Right ventricle myocardium superior (tissue), 1 donor: ENCODE measurements around the gene MBOAT1. TPM values are rescaled to one million over a fixed set of nuclear protein-coding genes. Genes with fewer than 3 reads are reported as not detected.

Source experiments
- ATAC-seq: fragments of 200-7000 bp; cut with Tn5 transposase; one replicate; pipeline ENCODE4 v1.9.1; 2020; ENCODE audit warnings: mild to moderate bottlenecking; ENCODE audit not compliant: poor library complexity
- DNase-seq: peaks from one replicate; pipeline ENCODE4 v3.0.0-alpha.2; 2020
- intact Hi-C: fragments of 100-400 bp; cut with DNase I; formaldehyde crosslinking; loops from one replicate; pipeline ENCODE4 v1.11.2; 2022
- total RNA-seq: library from RNA; stranded (reverse); fragmentation: NEBNext Ultra II Directional; extraction: Animal tissue kit (Norgen Biotek cat#: 25700); gene quantifications from one replicate; pipeline ENCODE4 v1.2.1, GENCODE V29; 2021
- donor health status: DM: no; HTN: yes; CAD: no; lungs with severe emphysema.

The MBOAT1 gene
- total RNA-seq, 1 donor from 2014 or later, result 5.2 TPM

- ATAC-seq (no peak), DNase-seq (no peak)
- intact Hi-C loops, result no loop called here
Observed at GRCh38 chr6:20208687-20209378, 3.4 kb downstream of the MBOAT1 start.

GRCh38 chr6:20207088-20207418 lies 5.2 kb downstream of the MBOAT1 start:
- intact Hi-C loops, result no loop called here
- no peak for DNase-seq
- no peak for ATAC-seq

- no peak for DNase-seq
- no peak for ATAC-seq
- intact Hi-C loops, result no loop called here
Observed at GRCh38 chr6:20205722-20206161, 6.5 kb downstream of the MBOAT1 start.

GRCh38 chr6:20204512-20204894 lies 7.8 kb downstream of the MBOAT1 start:
- intact Hi-C loops, result no loop called here
- DNase-seq (no peak), ATAC-seq (peak; percentile 21)

- ATAC-seq, result peak; percentile 37
- no peak for DNase-seq
- intact Hi-C loops, result no loop called here
Observed at GRCh38 chr6:20203561-20204511, 8.4 kb downstream of the MBOAT1 start.

GRCh38 chr6:20202699-20203302 lies 9.5 kb downstream of the MBOAT1 start:
- DNase-seq, result no peak
- peak; percentile 42 for ATAC-seq
- intact Hi-C loops, result no loop called here

- ATAC-seq (no peak), DNase-seq (no peak)
- intact Hi-C loops, result no loop called here
Observed at GRCh38 chr6:20202324-20202658, 10.0 kb downstream of the MBOAT1 start.

- DNase-seq, result no peak
- intact Hi-C loops, result no loop called here
- no peak for ATAC-seq
Observed at GRCh38 chr6:20200761-20201630, 11.3 kb downstream of the MBOAT1 start.

- ATAC-seq (no peak), DNase-seq (no peak)
- intact Hi-C loops, result no loop called here
Observed at GRCh38 chr6:20198775-20199174, 13.5 kb downstream of the MBOAT1 start.

GRCh38 chr6:20198156-20198774 lies 14.0 kb downstream of the MBOAT1 start:
- ATAC-seq (no peak), DNase-seq (no peak)
- intact Hi-C loops, result no loop called here

GRCh38 chr6:20197251-20197650 lies 15.0 kb downstream of the MBOAT1 start:
- no peak for DNase-seq
- intact Hi-C loops, result no loop called here

GRCh38 chr6:20192625-20193024 lies 19.6 kb downstream of the MBOAT1 start:
- no peak for ATAC-seq

More at GRCh38 chr6:20197251-20197650, 15.0 kb downstream of the MBOAT1 start:
- ATAC-seq, result no peak

GRCh38 chr6:20191992-20192391 lies 20.3 kb downstream of the MBOAT1 start:
- ATAC-seq (no peak), DNase-seq (no peak)
- intact Hi-C loops, result no loop called here

More at GRCh38 chr6:20192625-20193024, 19.6 kb downstream of the MBOAT1 start:
- intact Hi-C loops, result no loop called here
- DNase-seq, result no peak

- intact Hi-C loops, result no loop called here
- no peak for ATAC-seq
- DNase-seq, result no peak
Observed at GRCh38 chr6:20188630-20189075, 23.6 kb downstream of the MBOAT1 start.

GRCh38 chr6:20186981-20187380 lies 25.3 kb downstream of the MBOAT1 start:
- ATAC-seq, result no peak
- DNase-seq, result no peak
- intact Hi-C loops, result no loop called here

- intact Hi-C loops, result no loop called here
- DNase-seq, result no peak
- no peak for ATAC-seq
Observed at GRCh38 chr6:20183706-20184105, 28.6 kb downstream of the MBOAT1 start.

GRCh38 chr6:20182926-20183521 lies 29.2 kb downstream of the MBOAT1 start:
- DNase-seq, result peak; percentile 64
- intact Hi-C loops, result no loop called here
- peak; percentile 85 for ATAC-seq

- ATAC-seq, result no peak
- DNase-seq, result no peak
- intact Hi-C loops, result no loop called here
Observed at GRCh38 chr6:20182069-20182468, 30.2 kb downstream of the MBOAT1 start.
